Measurements from ENCODE around the gene OPCML. TPM values are rescaled to one million over a fixed set of nuclear protein-coding genes. Genes with fewer than 3 reads are reported as not detected.

OPCML gene
- total RNA-seq, 1 experiment from 2014 or later, result not detected

GRCh38 chr11:133467686-133468085 lies 64.6 kb downstream of the OPCML start:
- Histone ChIP-seq H3K9me3 (ENCODE audit: control insufficient read depth, insufficient read depth, low read depth, low read length) (no peaks in the 10 kb centered on the region), H3K27ac (ENCODE audit: low read length) (no peak overlapping the region), H3K27me3 (ENCODE audit: control insufficient read depth, insufficient read depth, low read length) (no peaks in the 10 kb centered on the region), H3K4me1 (ENCODE audit: control insufficient read depth, insufficient read depth, low read length) (no peaks in the 10 kb centered on the region), H3K4me3 (ENCODE audit: low read depth in 2 of 2, low read length in 2 of 2) (no peak overlapping the region), H3K36me3 (ENCODE audit: control insufficient read depth, insufficient read depth, low read length) (no peaks in the 10 kb centered on the region)
- ChIA-PET POLR2A (no interaction called here), CTCF (no interaction called here)
- DNase-seq (ENCODE audit: low read depth, low spot score) (no peak), ATAC-seq (no peak)
- TF ChIP-seq POLR2AphosphoS5 (IDR thresholded peaks at IDR 0.05; ENCODE audit: low read depth, low read length), result no peak
- TF ChIP-seq SIN3A (IDR thresholded peaks at IDR 0.05; ENCODE audit: borderline replicate concordance, insufficient read depth, low read depth, low read length), result no peak
- TF ChIP-seq CTCF (IDR thresholded peaks at IDR 0.05), result no peak
- no peak for TF ChIP-seq TCF7L2 (IDR thresholded peaks at IDR 0.05; ENCODE audit: low read depth, low read length)
- no peak for TF ChIP-seq REST (IDR thresholded peaks at IDR 0.05; ENCODE audit: insufficient read depth in 1 of 2, low read depth in 2 of 2, low read length in 1 of 2)
- intact Hi-C loops (cut with micrococcal nuclease; ENCODE audit: unreplicated experiment) (no loop called here), in situ Hi-C loops (cut with HindIII; ENCODE audit: low pct_unique_long_range_greater_than_20kb, low sequenced_read_pairs) (no loop called here)
- no TSS peak for BruUV-seq (replicated peaks)

GRCh38 chr11:133443206-133443747 lies 89.0 kb downstream of the OPCML start:
- CTCF ChIA-PET, result no interaction called here
- ATAC-seq (no peak), DNase-seq (ENCODE audit: low read depth, low spot score) (no peak)
- Histone ChIP-seq H3K36me3 (ENCODE audit: control insufficient read depth, insufficient read depth, low read length) (no peaks in the 10 kb centered on the region), H3K9me3 (ENCODE audit: control insufficient read depth, insufficient read depth, low read depth, low read length) (no peaks in the 10 kb centered on the region), H3K27me3 (ENCODE audit: control insufficient read depth, insufficient read depth, low read length) (no peaks in the 10 kb centered on the region), H3K27ac (ENCODE audit: low read length) (no peak overlapping the region), H3K4me1 (ENCODE audit: control insufficient read depth, insufficient read depth, low read length) (no peaks in the 10 kb centered on the region), H3K4me3 (ENCODE audit: low read depth in 2 of 2, low read length in 2 of 2) (no peak overlapping the region)
- BruUV-seq (replicated peaks), result no TSS peak
- no peak for TF ChIP-seq TCF7L2 (IDR thresholded peaks at IDR 0.05; ENCODE audit: low read depth, low read length)
- no peak for TF ChIP-seq CTCF (IDR thresholded peaks at IDR 0.05)
- TF ChIP-seq SIN3A (IDR thresholded peaks at IDR 0.05; ENCODE audit: borderline replicate concordance, insufficient read depth, low read depth, low read length), result no peak
- in situ Hi-C loops (cut with HindIII; ENCODE audit: low pct_unique_long_range_greater_than_20kb, low sequenced_read_pairs) (no loop called here), intact Hi-C loops (cut with micrococcal nuclease; ENCODE audit: unreplicated experiment) (no loop called here)
- POLR2A ChIA-PET, result no interaction called here
